HepG2 (cell line): ENCODE results near the gene FAM184B.

Source experiments
- BCL3 ChIP-seq: sonication (generic); formaldehyde crosslinking; IDR thresholded peaks from 2 replicates; pipeline ENCODE4 v1.5.1; 2020; ENCODE audit warnings: mild to moderate bottlenecking, missing genetic modification reagents, moderate library complexity
- CTCF ChIP-seq: sonication (generic); formaldehyde crosslinking; IDR thresholded peaks from 2 replicates; pipeline ENCODE4 v1.5.0; 2020; ENCODE audit warnings: mild to moderate bottlenecking, missing genetic modification reagents, moderate library complexity
- IRF2 ChIP-seq: IDR thresholded peaks from 2 replicates; pipeline ENCODE4 v1.6.1; 2018; ENCODE audit warnings: missing genetic modification reagents, missing compliant biosample characterization
- MAX ChIP-seq: IDR thresholded peaks from 2 replicates; pipeline ENCODE4 v1.6.1; 2012; ENCODE audit warnings: inconsistent platforms
- POLR2A ChIP-seq, 2 experiments: IDR thresholded peaks; 2 replicates each; pipeline ENCODE4 v1.6.1; 2011; ENCODE audit warnings: low read depth in 2 of 2, low read length in 2 of 2, mild to moderate bottlenecking in 1 of 2, moderate library complexity in 1 of 2; ENCODE audit not compliant: insufficient read depth in 1 of 2
- SP4 ChIP-seq: sonication (generic); formaldehyde crosslinking; IDR thresholded peaks from 2 replicates; pipeline ENCODE4 v1.8.1; 2023; ENCODE audit warnings: mild to moderate bottlenecking, missing genetic modification reagents
- TAF1 ChIP-seq: sonication (generic); formaldehyde crosslinking; IDR thresholded peaks from 2 replicates; pipeline ENCODE4 v1.4.0; 2020; ENCODE audit warnings: missing genetic modification reagents
- TARDBP ChIP-seq: sonication (generic); formaldehyde crosslinking; IDR thresholded peaks from 2 replicates; pipeline ENCODE4 v1.8.0; 2022; ENCODE audit warnings: mild to moderate bottlenecking, missing genetic modification reagents
- ZBTB7B ChIP-seq: sonication (generic); formaldehyde crosslinking; IDR thresholded peaks from 2 replicates; pipeline ENCODE4 v1.4.0; 2020; ENCODE audit warnings: missing genetic modification reagents
- ZNF18 ChIP-seq: sonication (generic); formaldehyde crosslinking; IDR thresholded peaks from 2 replicates; pipeline ENCODE4 v1.8.0; 2022; ENCODE audit warnings: mild to moderate bottlenecking, missing genetic modification reagents; ENCODE audit not compliant: insufficient replicate concordance
- ZNF768 ChIP-seq: sonication (generic); formaldehyde crosslinking; IDR thresholded peaks from 2 replicates; pipeline ENCODE4 v1.4.0; 2020; ENCODE audit warnings: missing genetic modification reagents
- ZZZ3 ChIP-seq: sonication (generic); formaldehyde crosslinking; IDR thresholded peaks from 2 replicates; pipeline ENCODE4 v1.4.0; 2020; ENCODE audit warnings: missing genetic modification reagents, mild to moderate bottlenecking, borderline replicate concordance

- TF ChIP-seq ZNF768 (CRISPR knock-in tag) = no peak
- TF ChIP-seq CTCF (CRISPR knock-in tag) = no peak
- TF ChIP-seq BCL3 = no peak
- no peak for TF ChIP-seq POLR2A (IDR thresholded peaks at IDR 0.05; ENCODE audit: insufficient read depth in 1 of 2, low read depth in 2 of 2, low read length in 2 of 2)
- TF ChIP-seq MAX = no peak
- TF ChIP-seq IRF2 = no peak
- no peak for TF ChIP-seq TAF1 (CRISPR knock-in tag)
- no peak for TF ChIP-seq TARDBP
- TF ChIP-seq ZBTB7B = no peak
- TF ChIP-seq ZNF18 (CRISPR knock-in tag) = no peak
- TF ChIP-seq SP4 = no peak
- no peak for TF ChIP-seq ZZZ3
These were observed 20.8 kb downstream of the FAM184B start for GRCh38 chr4:17760626-17761025.
